HTERT RPE-1 (cell line): Measurements from ENCODE around the gene TTC7B.
"Not testable (repeated sequence)": the region's sequence is repeated elsewhere in the genome, so short reads cannot be mapped to it uniquely, and the experiment has no call there.

ENCODE experiments used
- in situ Hi-C: fragments of 300-500 bp; cut with MboI; formaldehyde crosslinking; loops from 4 replicates; pipeline ENCODE4 v1.14.3; 2020; ENCODE audit warnings: low sequenced_read_pairs

Gene TTC7B

GRCh38 chr14:90815822-90816662 lies at the start of gene TTC7B:
TSS of gene TTC7B (minus strand) at chr14:90816430. CDS start at chr14:90816295, 135 bp downstream.
- in situ Hi-C loops = no loop called here

GRCh38 chr14:90864741-90865140 lies 48.5 kb upstream of the TTC7B start:
- in situ Hi-C loops = no loop called here

GRCh38 chr14:90858511-90858910 lies 42.3 kb upstream of the TTC7B start:
- in situ Hi-C loops = no loop called here

- in situ Hi-C loops = no loop called here
These were observed 41.6 kb upstream of the TTC7B start for GRCh38 chr14:90857866-90858265.

- in situ Hi-C loops = not testable (repeated sequence)
These were observed 39.9 kb upstream of the TTC7B start for GRCh38 chr14:90856115-90856514.

- in situ Hi-C loops = no loop called here
These were observed 36.9 kb upstream of the TTC7B start for GRCh38 chr14:90853116-90853515.

GRCh38 chr14:90851327-90852036 lies 35.3 kb upstream of the TTC7B start:
- in situ Hi-C loops = no loop called here

GRCh38 chr14:90850487-90850886 lies 34.3 kb upstream of the TTC7B start:
- in situ Hi-C loops = no loop called here

GRCh38 chr14:90849787-90850444 lies 33.7 kb upstream of the TTC7B start:
- in situ Hi-C loops = no loop called here

GRCh38 chr14:90848944-90849731 lies 32.9 kb upstream of the TTC7B start:
- in situ Hi-C loops = no loop called here

GRCh38 chr14:90846511-90846910 lies 30.3 kb upstream of the TTC7B start:
- in situ Hi-C loops = no loop called here

GRCh38 chr14:90844321-90844720 lies 28.1 kb upstream of the TTC7B start:
- in situ Hi-C loops = no loop called here

GRCh38 chr14:90842726-90843125 lies 26.5 kb upstream of the TTC7B start:
- in situ Hi-C loops = no loop called here

GRCh38 chr14:90840667-90841066 lies 24.4 kb upstream of the TTC7B start:
- in situ Hi-C loops = not testable (repeated sequence)

- in situ Hi-C loops = no loop called here
These were observed 23.6 kb upstream of the TTC7B start for GRCh38 chr14:90839889-90840266.

GRCh38 chr14:90839024-90839888 lies 23.0 kb upstream of the TTC7B start:
- in situ Hi-C loops = no loop called here

- in situ Hi-C loops = not testable (repeated sequence)
These were observed 22.3 kb upstream of the TTC7B start for GRCh38 chr14:90838531-90838930.

GRCh38 chr14:90837355-90837754 lies 21.1 kb upstream of the TTC7B start:
- in situ Hi-C loops = no loop called here

GRCh38 chr14:90836692-90837063 lies 20.4 kb upstream of the TTC7B start:
- in situ Hi-C loops = no loop called here

GRCh38 chr14:90831821-90832220 lies 15.6 kb upstream of the TTC7B start:
- in situ Hi-C loops = no loop called here
